GM18511 (cell line): Measurements from ENCODE around the gene ZNF580.
A peak's percentile ranks its signal among the peaks of the same experiment; 100 is the strongest.

Source experiments
- ATAC-seq: cut with Tn5 transposase; IDR thresholded peaks from one replicate; pipeline ENCODE4 v1.9.1; 2021; ENCODE audit warnings: mild to moderate bottlenecking, moderate library complexity; ENCODE audit not compliant: unreplicated experiment

ZNF580 gene

GRCh38 chr19:55640577-55641425, at the start of gene ZNF580:
ZNF580 (plus strand) TSS chr19:55641002; CDS start chr19:55642509, 1,507 bp downstream.
- ATAC-seq, result peak; percentile 42

GRCh38 chr19:55591555-55591954, 49.2 kb upstream of the ZNF580 start:
- no peak for ATAC-seq

DNA sequence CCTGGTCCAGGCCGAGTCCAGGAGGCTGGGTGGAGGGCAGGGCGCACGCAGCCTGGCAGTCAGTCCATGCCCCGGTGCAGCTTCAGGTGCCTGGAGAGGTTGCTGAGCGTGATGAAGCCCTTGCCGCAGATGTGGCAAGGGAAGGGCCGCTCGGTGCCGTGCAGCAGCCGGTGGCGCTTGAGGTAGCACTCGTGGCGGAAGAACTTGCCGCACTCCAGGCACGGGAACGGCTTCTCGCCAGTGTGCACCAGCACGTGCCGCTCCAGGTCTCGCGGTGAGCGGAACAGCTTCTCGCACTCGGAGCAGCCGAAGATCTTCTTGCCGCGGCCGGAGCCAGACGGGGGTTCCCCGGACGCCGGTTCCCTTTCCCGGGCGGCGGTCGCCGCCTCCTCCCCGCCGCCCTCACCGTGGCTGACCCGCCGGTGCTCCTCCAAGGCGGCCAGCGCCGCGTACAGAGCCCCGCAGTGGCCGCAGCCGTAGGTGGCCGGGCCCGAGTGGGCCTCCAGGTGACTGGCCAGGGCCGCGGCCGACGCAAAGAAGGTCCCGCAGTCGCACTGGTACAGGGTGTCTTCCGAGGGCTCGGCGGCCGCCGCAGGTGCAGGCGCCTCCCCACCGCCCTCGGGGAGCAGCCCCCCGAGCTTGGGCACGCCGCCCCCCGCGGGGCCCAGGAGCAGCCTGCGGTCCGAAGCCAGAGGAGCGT, 48.3 kb upstream of the ZNF580 start:
- ATAC-seq, result no peak

DNA sequence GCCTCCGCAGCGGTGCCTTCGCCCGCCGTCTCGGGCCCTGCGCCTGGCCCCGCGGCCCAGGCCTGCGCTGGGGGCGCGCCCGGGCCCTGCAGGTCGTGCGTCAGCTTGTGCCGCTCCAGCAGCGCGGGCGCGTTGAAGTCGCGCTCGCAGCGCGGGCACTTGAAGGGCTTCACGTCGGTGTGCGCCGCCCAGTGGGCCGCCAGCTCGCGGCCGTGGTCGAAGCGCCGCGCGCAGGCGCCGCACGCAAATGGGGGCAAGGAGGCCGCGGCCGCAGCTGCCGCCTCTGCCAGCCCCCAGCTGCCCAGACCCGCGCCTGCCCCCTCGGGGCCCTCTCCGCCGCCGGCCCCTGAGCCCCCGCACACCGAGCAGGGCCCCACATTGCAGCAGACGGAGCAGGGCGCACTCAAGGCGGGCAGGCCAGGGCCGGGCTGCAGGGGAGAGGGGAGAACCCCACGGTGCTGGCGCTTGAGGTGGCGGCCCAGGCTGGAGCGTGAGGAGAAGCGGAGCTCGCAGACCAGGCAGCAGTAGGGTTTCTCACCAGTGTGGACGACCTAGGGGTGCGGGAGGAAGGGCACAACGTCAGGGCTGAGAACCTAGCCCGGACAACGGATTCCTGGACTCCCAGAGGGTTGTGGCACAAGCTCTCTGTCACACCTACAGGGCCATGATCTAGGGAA, 47.6 kb upstream of the ZNF580 start:
- ATAC-seq, result no peak

- no peak for ATAC-seq
Measured at GRCh38 chr19:55594996-55595545, 45.7 kb upstream of the ZNF580 start.

GRCh38 chr19:55596304-55596703, 44.5 kb upstream of the ZNF580 start:
- no peak for ATAC-seq

DNA sequence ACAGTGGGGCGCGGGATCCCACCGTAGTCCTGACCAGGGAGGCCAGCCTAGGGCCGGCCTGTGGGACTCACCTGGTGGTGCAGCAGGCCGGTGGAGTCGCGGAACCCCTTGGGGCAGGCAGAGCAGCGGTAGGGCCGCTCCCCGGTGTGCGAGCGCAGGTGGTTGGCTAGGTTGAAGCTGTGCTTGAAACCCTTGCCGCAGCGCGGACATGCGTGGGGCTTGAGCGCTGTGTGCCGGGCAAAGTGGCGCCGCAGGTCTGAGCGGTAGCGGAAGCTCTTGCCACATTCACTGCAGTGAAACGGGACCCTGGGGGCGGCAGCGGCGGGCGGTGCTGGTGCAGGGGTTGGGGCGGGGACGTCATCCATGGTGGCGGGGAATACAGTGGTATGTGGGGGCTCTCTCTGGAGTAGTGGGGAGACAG, 43.3 kb upstream of the ZNF580 start:
- ATAC-seq, result no peak

- ATAC-seq, result no peak
Measured at GRCh38 chr19:55598034-55598433, 42.8 kb upstream of the ZNF580 start.

DNA sequence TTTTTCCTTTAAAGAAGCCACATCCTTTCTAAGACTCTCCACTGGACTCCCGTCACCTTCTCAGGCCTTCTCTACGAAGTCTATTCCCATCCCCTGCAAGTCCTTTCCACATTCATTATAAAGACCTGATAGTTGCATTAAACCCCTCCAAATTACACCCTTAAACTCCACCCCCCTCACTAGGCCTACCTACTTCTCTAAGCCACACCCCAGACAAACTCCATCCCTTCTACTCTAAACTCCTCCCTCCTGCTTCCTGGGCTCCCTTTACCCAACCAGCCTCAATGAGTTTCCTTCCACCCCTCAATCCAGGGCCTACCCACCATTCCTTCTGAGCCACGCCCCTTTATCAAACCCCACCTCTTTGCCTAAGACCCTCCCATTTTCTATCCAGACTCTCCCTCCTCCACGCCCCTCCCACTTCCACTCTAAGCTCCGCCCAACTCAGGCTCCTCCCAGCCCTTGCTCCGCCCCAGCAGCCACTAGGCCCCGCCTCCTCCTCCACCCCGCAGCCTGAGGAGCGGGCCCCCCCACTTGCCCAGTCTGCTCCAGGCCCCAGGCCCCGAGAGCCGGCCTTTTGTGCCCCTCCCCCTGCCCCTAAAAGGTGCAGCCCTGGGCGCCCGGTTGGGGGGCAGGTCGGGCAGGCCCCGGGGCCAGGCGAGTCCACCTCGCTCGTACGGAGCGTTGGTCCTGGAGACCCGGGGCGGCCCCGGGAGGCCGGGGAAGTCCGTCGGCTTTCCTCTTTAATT, 41.9 kb upstream of the ZNF580 start:
- peak; percentile 58 for ATAC-seq

GRCh38 chr19:55599468-55599841, 41.3 kb upstream of the ZNF580 start, which contains the start of gene FIZ1:
FIZ1 (minus strand) TSS chr19:55599517; CDS start chr19:55597865, 1,652 bp downstream.
- peak; percentile 68 for ATAC-seq

- peak; percentile 53 for ATAC-seq
Measured at GRCh38 chr19:55599842-55600661, 40.8 kb upstream of the ZNF580 start, which contains the start of gene ZNF524. ZNF524 (plus strand) TSS chr19:55600288; CDS start chr19:55602113, 1,825 bp downstream.

- no peak for ATAC-seq
Measured at GRCh38 chr19:55600662-55601028, 40.2 kb upstream of the ZNF580 start.

DNA sequence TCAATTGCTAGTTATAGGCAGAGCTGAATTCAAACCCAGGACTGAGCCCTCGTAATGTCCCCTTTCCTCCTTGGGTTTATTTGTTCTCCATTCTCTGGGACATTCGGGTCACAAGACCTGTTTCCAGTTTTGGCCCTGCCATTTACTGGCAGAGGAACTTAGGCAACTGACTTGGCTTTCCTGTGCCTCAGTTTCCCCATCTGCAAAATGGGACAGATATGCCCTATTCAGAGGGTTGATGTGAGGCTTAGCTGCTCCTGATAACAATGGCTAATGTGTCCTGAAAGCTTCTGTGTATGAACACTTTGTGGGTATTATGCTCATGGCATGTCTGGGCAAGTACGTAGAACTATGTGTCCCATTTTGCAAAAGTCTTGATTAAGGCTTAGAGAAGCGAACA, 39.7 kb upstream of the ZNF580 start:
- no peak for ATAC-seq

- no peak for ATAC-seq
Measured at GRCh38 chr19:55602104-55603001, 38.4 kb upstream of the ZNF580 start.

DNA sequence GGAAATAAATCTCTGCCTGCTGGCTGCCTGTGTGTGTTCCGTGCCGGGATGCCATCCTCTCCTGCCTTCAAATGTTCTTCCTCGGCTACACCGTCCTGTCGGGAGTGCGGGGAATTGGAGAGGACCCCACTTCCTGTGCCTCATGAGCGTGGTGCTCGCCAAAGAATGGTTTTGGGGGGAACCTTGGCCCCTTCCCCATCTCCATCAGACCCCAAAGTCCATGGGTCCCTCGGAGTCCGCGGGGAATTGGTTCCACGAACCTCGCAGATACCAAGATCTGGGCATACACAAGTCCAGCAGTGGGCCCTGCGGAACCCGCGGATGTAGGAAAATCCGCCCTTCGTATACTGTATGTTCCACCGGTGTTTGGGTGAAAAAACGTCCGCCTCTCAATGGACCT, 37.7 kb upstream of the ZNF580 start:
- no peak for ATAC-seq

- ATAC-seq, result no peak
Measured at GRCh38 chr19:55603581-55604292, 37.1 kb upstream of the ZNF580 start.

DNA sequence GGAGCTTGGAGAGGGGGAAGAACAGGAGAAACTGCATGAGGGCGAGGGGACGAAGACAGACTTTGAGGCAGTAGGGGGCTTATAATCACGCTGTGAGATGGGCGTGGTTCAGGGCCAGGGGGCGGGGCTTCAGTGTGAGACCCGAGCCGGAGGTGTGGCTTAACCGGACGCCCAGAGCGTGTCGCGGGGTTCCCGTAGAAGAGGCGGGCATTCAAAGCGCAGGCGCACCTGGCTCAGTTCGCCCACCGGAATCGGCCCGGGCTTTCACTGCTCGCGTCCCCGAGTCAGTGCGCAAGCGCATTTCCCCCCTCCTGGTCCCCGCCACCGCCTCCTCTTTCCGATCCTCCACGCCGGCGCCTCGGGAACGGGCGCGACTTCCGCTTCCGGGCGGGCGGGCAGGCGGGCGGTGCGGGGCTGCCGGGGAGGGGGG, 35.6 kb upstream of the ZNF580 start:
- ATAC-seq, result peak; percentile 80
